Measurements from ENCODE around the gene COMMD6.

GRCh38 chr13:75558145-75558840 is 20.7 kb upstream of the COMMD6 start:
- TF ChIP-seq CTCF (IDR thresholded peaks at IDR 0.05 in 4 of 5, conservative IDR thresholded peaks at IDR 0.05 in 1 of 5) (no peak), POLR2A (IDR thresholded peaks at IDR 0.05) (no peak)

Measured in gastrocnemius medialis (tissue), 4 donors.